KBM-7 (cell line): ENCODE measurements around the gene SFXN1.
A peak's percentile ranks its signal among the peaks of the same experiment; 100 is the strongest.

ENCODE experiments used
- DNase-seq: peaks from one replicate; pipeline ENCODE4 v3.0.0-alpha.2; 2015
- in situ Hi-C: fragments of 300-500 bp; cut with MboI; formaldehyde crosslinking; loops from 2 replicates; pipeline ENCODE4 v1.14.3; 2020; ENCODE audit warnings: low sequenced_read_pairs, low pct_unique_long_range_greater_than_20kb, mixed read lengths

SFXN1 gene

DNA sequence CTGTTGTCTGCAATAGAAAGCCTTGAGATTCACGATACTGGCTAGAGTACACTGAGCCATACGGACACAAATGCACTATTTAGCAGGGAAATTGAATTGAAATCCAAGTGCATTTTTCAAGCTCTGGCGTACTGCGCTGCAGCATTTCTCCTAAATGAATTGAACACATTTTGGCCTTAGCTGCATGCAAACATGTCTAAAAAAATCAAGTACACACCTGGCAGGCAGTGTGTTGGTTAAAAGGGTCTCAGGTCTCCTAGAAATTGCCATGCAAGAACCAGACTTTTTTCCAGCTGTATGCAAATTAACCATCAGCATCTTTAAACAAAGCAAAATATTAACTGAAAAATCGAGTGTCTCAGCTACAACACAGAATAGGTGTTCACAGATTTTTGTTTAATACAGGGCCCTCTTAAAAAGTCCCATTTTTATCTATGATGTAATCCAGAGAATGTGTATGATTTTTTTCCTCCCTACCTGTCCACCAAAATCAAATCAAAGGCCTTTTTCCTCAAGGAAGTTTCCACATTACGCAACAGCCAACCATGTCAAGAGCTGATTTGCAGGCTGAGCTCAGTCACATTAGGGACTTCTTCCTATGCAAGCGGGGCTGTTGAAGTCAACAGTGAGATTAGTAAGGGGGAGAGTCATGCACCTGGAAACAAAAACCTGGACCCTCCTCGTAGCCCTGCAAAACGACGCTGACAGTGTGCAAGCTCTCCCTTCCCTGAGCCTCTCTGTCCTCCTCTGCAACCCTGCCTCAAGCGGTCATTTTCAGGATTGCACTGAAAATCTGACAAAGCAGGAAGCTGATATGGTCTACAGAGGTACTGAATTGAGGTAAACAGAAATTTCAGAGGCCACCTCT lies 14.1 kb upstream of the SFXN1 start:
- in situ Hi-C loops: no loop called here

DNA sequence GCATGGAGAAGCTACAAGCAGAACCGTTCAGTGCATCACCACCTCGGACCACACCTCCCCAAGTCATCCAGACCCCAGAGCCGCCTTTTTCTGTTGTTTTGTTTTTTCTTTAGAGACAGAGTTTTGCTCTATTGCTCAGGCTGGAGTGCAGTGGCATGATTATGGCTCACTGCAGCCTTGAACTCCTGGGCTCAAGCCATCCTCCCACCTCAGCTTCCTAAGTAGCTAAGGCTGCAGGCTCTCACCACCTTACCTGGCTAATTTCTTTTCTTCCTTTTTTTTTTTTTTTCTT lies 13.5 kb upstream of the SFXN1 start:
- no peak for DNase-seq

More for the DNA sequence above, 14.1 kb upstream of the SFXN1 start:
- peak; percentile 63 for DNase-seq

DNA sequence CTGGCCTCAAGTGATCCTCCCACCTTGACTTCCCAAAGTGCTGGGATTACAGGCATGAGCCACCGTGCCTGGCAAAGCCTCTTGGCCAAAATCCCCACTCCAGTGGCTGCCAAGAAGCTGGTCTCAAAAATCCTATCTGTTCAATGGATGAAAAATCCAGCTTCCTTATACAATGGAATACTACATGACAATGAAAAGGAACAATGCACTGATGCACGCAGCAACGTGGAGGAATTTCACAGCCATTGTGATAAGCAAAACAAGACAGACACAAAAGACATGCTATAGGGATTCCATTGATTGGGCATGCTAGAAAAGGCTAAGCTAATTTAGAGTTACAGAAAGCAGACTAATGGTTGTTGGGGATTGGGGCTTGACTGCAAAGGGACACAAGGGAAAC lies 13.1 kb upstream of the SFXN1 start:
- no peak for DNase-seq
- in situ Hi-C loops: no loop called here

More for the DNA sequence above, 13.5 kb upstream of the SFXN1 start:
- in situ Hi-C loops: no loop called here

DNA sequence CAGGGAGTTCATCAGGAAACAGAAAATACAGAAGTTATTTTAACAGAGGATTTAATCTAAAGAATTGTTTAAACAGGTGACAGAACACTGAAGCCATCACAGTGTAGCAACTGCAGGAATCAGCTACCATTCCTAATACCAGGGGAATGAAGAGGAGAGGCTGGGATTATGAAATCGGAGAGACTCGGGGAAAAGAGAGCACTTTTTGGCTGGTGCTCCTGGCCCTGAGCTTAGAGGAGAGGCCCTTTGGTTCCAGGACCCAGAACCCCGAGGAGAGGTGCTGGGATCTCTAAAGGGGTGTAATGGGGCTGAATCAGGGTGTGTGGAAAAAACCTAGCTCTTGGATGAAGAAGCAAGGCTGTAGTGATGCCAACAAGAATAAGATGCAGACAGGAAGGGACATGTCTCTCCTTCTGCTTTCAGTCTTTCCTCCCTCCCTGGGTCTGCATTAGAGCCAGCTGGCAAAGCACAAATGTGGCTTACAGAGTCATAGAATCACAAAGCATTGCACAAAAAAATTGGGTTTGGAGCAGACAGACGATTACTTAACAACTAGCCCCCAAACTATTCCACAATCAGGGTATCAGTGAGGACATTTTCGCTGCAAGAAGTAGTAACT lies 11.6 kb upstream of the SFXN1 start:
- in situ Hi-C loops: no loop called here
- no peak for DNase-seq

DNA sequence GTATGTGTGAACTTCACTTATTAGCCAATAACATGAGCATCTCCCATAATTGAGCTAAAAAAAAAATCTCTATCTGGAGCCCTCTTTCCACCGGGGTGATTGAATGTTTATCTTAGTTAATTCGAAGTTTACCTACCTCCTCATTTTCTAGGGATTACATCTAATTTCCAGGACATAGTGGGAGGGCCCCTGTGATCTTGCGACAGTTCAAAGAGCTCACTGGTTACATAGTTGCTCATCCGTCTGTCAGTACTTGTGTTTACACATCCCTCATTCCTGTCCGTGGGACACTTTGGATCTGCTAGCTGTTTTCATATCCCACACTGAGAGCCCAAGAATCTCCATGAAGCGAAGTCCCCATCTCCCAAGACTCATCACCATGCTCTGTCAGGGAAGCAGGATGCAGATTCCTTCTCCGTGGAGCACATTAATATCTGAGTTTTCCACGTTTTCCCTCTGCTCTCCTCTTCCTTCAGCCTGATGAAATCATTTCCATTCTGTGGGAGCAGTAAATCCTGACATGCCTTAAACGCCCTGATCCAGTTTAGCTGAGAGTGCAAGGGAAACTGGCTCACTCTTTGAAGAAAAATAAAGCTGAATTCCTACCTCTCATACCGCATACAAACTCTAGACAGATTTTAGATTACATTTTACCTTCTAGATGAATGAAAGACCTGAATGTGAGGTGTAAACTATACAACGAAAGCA lies 10.2 kb upstream of the SFXN1 start:
- DNase-seq: no peak
- in situ Hi-C loops: no loop called here

DNA sequence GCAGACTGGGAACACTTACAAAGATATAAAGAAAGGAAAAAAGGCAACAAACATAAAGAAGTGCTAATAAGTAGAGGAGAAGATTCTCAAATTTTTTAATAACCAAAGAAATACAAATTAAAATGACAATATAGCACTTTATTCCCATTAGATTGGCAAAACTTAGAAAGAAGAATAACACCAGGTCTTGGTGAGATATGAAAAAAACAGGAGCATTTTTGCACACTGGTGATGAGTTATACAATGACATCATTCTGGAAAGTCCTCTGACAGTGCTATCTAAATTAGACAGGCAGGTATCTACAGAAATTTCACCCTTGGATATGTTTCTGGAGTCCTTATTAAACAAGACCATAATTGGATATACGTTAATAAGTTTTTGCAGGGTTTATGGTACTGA lies 9.5 kb upstream of the SFXN1 start:
- DNase-seq: no peak
- in situ Hi-C loops: no loop called here

DNA sequence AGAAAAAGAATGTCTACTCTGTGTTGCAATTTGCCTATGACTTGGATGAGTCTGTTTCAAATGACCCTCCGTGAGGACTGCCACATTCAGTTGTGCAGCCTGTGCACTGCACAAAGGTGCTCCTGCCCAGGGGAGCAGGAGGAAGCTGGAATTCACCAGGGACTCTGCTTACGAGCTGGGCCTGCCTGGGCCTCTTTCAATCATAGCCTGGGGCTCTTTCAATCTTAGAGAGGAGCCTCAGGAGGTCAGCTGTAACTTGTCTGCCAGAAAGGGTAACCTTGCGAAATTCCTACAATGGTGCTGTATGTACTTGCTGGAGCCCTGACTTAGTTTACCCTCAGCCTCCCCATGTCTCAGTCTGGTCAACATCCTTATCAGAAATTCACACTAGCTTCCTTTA lies 8.4 kb upstream of the SFXN1 start:
- in situ Hi-C loops: no loop called here
- DNase-seq: no peak

DNA sequence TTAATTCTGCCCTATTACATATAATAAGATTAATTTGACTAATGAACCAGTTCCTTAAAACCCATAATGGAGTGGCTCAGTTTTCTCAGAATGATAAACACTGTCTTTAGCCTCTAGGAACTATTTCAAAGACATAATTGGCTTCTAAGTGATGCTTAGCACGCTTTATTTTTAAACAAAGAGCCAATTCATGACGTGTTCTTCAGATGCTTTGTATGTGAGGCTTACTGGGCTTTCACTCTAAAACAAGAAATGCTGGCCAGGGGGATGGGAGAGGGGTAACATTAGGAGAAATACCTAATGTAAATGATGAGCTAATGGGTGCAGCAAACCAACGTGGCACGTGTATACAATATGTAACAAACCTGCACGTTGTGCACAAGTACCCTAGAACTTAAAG lies 7.6 kb upstream of the SFXN1 start:
- DNase-seq: no peak
- in situ Hi-C loops: no loop called here

DNA sequence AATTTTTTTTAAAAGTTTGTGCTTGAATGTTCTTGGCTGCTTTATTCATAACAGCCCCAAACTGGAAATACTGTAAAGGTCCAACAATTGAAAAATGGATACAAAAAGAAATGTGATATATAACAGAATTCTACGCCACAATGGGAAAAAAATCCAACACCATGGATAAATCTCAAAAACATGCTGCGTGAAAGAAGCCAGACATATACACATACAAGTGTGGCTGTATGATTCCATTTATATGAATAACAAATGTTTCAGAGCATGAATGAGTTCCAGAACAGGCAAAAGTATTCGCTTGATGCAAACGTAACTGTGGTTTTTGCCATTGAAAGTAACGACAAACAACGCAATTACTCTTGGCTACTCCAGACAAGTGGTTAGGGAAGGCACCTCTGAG lies 7.2 kb upstream of the SFXN1 start:
- in situ Hi-C loops: no loop called here
- no peak for DNase-seq

DNA sequence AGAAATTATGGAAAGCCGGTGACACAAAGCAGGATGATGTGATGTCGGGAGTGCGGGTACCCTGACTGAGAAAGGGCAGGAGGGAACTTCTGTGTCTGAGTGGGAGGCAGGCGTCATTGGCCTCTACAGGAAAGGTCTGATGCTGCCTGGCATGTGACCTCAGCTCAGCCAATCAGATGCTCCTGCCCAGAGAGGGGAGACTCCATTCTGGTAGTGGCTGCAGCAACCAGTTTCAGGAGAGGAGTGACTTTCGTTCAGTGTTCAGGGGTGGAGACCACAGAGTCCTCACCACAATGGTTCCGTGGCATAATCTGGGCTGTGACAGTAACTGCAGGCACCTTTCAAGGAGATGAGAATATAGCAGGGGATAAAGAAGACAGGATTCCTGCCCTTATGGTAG lies 6.7 kb upstream of the SFXN1 start:
- DNase-seq: no peak
- in situ Hi-C loops: no loop called here

DNA sequence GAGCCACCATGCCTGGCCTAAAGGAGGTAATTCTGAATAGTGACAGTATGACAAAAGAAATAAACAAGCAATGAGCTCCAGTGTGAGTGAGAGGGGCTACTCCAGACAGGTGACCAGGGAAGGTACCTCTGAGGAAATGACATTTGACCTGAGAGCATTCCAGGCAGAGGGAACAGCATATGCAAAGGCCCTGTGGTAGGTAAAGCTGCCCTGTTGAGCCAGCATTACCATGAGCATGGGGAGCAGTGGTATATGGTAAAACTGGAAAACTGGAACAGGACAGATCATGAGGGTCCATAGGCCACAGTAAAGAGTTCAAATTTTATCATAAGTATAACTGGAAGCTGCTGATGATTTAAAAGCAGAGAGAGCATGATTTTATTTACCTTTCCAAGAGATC lies 6.0 kb upstream of the SFXN1 start:
- in situ Hi-C loops: no loop called here
- DNase-seq: no peak

DNA sequence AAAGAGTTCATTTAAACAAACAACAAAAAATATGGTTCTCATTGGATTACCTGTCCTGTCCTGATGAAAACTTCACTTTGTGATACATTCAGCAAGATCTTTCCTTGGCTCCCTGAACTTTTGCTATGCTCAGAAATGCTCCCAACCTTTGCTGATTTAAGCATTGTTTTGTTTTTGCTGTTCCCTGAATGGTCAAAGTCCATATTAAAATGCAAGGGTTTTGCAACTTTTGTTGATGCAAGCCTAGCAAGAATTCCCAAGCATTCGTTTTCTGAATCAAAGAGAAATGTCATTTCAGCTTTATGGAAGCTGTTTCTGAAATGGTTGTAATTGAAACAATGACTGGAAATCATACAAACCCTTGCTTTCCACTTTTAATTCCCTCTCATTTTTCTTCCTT lies 3.1 kb upstream of the SFXN1 start:
- in situ Hi-C loops: no loop called here
- no peak for DNase-seq

DNA sequence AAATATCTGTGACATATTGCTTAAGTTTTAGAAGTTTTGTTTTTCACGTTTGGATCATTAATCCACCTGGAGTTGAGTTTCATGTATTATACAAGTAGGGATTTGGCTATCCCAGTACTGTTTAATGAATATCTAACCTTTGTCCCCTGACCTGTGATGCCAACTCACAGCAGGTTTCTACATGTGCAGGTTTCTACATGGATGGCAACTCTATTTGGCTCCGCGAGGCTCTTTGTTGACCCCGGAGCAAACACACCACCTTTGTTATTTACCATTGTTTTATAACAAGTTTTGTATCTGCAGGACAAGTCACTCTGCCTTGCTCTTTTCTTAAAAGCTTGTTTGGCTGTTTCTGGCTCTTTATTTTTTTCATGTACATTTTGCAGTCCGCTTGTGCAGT lies 920 bp upstream of the SFXN1 start:
- no peak for DNase-seq
- in situ Hi-C loops: no loop called here

DNA sequence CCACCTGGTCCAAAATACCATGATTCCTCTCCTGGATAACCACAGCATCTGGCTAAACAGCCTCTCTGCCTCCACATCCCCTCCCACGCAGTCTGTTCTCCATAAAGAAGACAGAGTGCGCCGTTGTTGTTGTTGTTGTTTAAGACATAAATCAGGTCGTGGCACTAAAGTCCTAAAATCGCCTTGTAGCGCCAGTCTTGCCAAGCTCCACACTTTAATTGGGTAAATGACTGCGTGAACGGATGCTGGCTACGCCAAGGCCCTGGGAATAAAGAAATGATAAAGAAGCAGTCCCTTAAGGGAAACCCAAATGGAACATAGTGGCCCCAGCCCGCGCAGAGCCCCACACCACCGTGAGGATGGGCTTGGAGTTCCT lies 364 bp upstream of the SFXN1 start:
- in situ Hi-C loops: no loop called here
- no peak for DNase-seq

DNA sequence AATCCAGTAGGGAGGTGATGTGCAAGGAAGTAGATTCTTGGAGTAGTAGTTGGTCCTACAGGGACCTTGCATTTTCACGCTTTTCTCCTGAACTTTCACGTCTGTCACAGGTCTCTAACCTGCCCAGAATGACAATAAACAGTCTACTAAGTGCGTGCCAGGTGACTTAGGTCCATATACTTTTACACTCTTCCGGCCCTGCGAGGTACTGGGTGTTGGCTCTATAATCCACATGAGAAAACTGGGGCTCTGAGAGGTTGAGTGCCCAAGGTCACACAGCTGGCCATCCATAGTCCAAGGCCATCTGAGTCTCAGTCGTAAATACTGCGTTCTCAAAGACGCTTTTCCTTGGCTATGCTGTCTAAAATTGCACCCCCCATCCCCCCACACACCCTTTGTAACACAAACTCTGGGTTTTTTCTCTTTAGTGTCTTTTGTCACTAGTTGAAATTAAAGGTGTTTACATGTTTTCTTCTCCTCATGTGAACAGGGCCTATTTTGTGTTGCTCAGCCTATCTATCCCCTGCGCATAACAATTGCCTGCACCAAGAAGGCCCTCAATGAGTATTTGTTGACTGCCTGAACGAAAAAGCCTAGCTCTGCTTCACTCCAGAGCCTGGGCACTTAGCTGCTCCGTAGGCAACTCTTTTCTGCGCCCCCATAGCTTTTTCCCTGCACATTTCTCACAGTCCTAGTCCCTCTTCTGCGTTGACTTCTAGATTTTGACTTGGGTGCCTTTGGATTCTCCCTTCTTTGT lies 943 bp downstream of the SFXN1 start:
- in situ Hi-C loops: no loop called here
- DNase-seq: no peak

DNA sequence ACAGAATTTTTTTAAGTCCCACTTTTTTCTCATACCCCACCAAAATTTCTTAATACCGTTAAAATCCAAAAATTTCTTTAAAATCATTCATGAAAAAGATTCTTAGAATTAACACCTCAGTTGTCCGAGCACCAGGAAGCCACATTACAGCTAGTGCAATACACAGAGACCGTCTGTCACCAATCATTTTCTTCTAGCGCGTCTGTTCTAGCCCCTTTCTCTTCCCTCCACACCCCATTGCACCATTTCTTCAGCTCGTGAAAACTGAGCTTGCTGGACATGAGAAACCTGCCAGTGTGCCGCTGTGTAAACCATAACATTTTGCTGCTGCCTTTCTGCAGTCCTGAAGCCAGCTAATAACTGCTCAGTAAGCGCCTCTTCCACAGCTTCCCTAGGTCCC lies 5.0 kb downstream of the SFXN1 start:
- in situ Hi-C loops: no loop called here
- no peak for DNase-seq

DNA sequence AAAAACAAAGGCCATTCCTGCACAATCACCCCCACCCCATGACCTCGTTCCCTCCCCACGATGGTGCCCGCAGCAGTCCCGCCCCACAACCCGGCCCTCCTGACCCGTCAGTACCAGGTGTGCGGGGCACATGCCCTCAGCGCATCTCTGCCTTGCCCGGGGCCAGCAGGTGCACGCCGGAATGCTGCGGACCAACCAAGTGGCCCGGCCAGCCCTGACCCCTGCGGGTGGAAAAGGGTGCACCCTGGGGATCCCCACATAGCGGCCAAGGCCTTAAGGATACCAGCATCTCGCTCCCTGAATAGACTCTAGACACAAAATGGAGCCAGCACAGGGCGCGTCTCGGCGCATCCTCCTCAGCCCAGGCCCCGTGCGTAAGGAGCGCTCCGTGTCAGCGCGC lies 6.0 kb downstream of the SFXN1 start:
- DNase-seq: no peak
- in situ Hi-C loops: no loop called here

DNA sequence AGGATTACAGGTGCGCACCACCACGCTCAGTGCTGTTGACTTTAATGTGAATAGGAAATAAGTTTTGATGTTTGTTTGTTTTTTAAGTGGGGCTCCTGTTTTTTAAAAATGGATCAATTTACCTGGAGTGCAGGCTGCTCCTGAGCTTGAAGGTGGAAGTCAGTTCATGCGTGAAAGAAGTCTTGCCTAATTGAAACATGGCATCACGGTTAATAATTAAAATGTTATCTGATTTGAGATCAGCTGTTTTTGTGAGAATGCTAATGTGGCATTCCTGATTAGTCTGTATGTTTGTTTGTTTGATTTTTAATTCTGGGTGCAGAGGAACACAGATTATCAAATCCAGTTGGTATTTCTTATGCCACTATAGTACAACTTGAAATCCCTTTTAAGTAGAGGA lies 6.5 kb downstream of the SFXN1 start:
- DNase-seq: no peak
- in situ Hi-C loops: no loop called here

DNA sequence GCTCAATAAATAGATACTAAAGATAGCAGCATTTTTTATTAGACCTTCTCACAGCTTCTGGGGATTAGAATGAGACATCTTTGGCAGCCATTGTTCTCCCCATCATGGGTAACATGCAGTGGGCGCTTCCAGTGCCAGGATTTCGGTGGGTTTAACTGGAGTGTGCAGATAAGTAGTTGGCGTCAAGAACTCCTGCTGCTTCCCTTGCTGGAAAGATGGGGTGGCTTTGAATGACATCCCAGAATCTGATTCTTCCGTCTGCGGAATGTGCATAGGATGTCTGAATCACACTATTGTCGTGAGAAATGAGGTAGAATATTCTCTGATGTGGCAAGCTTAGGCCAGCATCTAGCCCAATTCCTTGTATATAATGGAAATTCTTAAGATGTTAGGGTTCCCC lies 7.3 kb downstream of the SFXN1 start:
- in situ Hi-C loops: no loop called here
- no peak for DNase-seq
